GM10248 (cell line): ENCODE measurements around the gene EEF1AKMT3.

Experiments
- CTCF ChIA-PET: fragments of 300-600 bp; sonication (Branson Sonifier 250); formaldehyde crosslinking; extraction: SDS; loops from one replicate; lab custom pipeline; 2021; ENCODE audit warnings: antibody characterized with exemption; lab: Yijun Ruan, JAX
- POLR2A ChIA-PET: fragments of 350-650 bp; sonication (Branson Sonifier 250); formaldehyde crosslinking; extraction: SDS; loops from one replicate; lab custom pipeline; 2020; ENCODE audit warnings: antibody characterized with exemption; lab: Yijun Ruan, JAX
- DNase-seq: peaks from one replicate; pipeline ENCODE4 v3.0.0; 2012; ENCODE audit errors: extremely low spot score
- TF ChIP-seq, protein P1 (sequence below): IDR thresholded peaks from 2 replicates; pipeline ENCODE4 v1.5.1; 2012; ENCODE audit warnings: mild to moderate bottlenecking, low read depth; ENCODE audit errors: extremely low read depth, missing control alignments, control extremely low read depth

EEF1AKMT3 gene

DNA sequence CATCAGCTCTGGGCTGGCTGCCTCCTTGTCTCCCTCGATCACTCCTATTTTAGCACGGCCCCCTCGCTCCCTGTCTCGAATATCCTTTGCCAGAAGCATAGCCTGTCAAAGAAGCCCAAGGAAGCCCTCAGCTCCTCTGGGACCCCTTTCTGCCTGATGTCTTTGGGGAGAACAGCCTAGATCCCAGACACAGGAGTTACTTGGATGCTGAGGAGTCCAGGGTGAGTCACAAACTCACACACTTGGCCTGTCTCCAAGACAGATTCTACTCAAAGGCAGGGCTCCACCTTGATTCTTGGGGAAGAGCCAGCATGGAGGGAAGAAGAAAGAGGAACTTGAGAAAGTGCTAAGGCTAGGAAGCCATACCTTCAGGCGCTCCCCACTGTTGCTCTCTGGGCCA, 38.0 kb downstream of the EEF1AKMT3 start:
- CTCF ChIA-PET: interaction anchor here (1.8 to 4.2 kb wide), 3 partner anchors 9 to 95 kb away, joined by 9 to 23 read pairs (median 10); partner anchors contain the start of gene TSFM
- TF ChIP-seq, protein P1, sequence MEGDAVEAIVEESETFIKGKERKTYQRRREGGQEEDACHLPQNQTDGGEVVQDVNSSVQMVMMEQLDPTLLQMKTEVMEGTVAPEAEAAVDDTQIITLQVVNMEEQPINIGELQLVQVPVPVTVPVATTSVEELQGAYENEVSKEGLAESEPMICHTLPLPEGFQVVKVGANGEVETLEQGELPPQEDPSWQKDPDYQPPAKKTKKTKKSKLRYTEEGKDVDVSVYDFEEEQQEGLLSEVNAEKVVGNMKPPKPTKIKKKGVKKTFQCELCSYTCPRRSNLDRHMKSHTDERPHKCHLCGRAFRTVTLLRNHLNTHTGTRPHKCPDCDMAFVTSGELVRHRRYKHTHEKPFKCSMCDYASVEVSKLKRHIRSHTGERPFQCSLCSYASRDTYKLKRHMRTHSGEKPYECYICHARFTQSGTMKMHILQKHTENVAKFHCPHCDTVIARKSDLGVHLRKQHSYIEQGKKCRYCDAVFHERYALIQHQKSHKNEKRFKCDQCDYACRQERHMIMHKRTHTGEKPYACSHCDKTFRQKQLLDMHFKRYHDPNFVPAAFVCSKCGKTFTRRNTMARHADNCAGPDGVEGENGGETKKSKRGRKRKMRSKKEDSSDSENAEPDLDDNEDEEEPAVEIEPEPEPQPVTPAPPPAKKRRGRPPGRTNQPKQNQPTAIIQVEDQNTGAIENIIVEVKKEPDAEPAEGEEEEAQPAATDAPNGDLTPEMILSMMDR: no peak
- DNase-seq: no peak
- POLR2A ChIA-PET: no interaction called here

DNA sequence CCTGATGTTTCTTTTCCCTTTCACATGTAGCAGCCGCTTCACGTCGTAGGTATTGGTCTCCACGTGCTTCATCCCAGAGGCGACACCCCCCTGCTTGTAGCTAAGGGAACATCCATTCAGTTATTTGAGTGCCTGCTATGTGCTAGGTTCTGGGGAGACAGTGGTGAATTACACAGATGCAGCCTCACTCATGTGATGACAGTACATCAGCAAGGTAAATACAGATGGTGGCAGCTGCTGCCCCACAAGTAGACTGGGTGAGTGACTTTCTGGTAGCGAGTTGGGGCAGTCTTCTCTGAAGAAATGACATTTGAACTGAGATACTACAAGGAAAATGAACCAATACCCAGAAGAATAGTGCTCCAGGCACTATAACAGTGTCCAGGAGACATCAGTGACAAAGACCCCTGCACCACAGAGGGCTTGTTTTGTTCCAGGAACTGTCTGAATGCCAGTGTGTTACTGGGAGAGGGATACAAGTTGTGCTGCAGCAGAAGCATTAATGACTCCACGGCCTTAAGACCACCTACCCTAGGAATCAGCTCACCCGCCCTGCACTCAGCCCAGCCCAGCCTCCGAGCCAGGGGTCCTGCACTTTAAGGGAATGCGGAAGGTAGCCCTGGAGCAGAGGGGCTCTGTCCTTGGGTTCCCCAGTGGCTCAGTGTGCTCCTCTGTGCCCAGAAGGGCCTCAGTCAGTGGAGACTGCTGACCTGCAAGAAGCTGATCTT, 38.8 kb downstream of the EEF1AKMT3 start:
- POLR2A ChIA-PET: no interaction called here
- TF ChIP-seq, protein P1: no peak
- CTCF ChIA-PET: interaction anchor here (1.5 to 5.0 kb wide), 4 partner anchors 8 to 91 kb away, joined by 4 to 30 read pairs (median 8); no protein-coding TSS in a partner anchor
- no peak for DNase-seq

DNA sequence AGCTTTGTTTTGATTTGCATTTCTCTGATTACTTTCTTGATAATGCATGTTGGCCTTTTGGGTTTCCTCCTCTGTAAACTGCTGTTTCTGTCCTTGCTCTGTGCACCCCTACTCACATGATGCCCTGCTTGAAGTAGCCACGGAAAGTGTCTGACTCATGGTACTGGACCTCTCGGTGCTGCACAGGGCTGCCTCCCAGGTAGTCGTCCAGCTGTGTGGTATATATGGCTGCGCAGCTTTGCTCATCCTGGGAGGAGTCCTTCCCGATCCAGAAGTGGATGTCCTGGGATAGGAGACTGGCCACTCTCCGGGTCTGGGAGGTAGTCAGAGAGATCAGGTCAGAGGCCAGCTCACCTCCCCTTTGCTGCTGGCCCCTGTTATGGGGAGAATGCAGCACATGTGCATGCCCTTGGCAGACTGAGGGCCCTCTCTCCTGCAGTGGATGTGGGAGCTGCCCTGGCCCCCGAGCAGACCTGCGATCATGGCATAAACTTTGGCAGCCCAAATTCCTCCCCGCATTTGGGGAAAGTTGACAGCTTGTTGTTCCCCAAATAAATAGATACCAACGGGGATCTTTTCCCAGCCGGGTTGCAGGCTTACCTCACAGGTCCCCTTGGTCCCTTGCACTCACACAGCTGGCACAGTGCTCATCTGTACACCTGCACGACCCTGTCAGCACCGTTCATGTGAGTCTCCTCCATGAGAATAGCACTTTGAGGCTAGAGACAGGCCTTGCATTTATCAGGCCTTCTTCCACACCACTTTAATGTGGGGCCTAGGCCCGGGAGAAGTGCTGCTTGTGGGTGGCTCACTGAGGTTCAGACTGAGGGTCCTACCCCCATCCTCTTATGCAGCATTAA, 40.9 kb downstream of the EEF1AKMT3 start:
- ChIA-PET POLR2A (no interaction called here), CTCF (interaction anchor here (1.1 to 5.0 kb wide), 7 partner anchors 10 to 89 kb away, joined by 3 to 30 read pairs (median 4); partner anchors contain the start of gene TSFM)
- no peak for DNase-seq
- TF ChIP-seq, protein P1: no peak

DNA sequence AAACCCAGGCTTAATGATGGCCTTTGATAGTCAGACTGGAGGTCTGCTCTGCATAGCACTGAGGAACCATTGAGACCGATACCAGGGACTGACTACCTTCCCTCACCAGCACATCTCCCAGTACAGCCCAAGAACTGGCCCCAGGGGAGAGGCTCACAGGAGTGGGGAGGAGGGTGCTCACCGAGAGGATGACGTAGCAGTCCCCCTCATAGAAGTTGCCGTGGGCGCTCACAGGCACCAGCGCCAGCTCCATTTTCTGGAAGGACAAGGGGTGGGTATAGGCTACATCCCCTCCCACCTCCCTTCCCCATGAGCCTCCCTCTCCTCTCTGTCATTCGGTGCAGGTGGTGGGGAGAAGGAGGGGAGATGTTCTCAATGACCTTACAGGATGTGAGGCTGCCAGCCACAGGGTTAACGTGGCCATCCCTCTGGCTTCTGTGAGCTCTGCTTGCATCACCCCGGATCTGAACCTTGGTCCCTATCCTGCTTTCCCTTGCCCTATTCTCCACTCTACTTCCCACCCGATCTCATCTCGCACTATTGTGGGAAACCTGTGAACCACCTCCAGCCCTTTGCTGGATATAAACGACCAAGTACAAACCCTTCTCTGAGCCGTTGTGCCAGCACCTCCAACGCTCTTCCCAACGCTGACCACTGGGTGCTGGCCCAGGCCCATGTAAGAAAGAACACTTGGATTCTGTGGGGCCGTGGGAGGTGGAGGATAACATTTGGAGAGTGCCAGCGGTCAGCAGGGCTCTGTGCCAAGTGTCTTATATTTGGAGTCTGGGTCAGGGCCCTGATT, 41.8 kb downstream of the EEF1AKMT3 start:
- no peak for DNase-seq
- TF ChIP-seq, protein P1: no peak
- CTCF ChIA-PET: interaction anchor here (5.0 kb wide), 1 partner anchor 11 kb away, joined by 30 read pairs; no protein-coding TSS in a partner anchor
- POLR2A ChIA-PET: no interaction called here

DNA sequence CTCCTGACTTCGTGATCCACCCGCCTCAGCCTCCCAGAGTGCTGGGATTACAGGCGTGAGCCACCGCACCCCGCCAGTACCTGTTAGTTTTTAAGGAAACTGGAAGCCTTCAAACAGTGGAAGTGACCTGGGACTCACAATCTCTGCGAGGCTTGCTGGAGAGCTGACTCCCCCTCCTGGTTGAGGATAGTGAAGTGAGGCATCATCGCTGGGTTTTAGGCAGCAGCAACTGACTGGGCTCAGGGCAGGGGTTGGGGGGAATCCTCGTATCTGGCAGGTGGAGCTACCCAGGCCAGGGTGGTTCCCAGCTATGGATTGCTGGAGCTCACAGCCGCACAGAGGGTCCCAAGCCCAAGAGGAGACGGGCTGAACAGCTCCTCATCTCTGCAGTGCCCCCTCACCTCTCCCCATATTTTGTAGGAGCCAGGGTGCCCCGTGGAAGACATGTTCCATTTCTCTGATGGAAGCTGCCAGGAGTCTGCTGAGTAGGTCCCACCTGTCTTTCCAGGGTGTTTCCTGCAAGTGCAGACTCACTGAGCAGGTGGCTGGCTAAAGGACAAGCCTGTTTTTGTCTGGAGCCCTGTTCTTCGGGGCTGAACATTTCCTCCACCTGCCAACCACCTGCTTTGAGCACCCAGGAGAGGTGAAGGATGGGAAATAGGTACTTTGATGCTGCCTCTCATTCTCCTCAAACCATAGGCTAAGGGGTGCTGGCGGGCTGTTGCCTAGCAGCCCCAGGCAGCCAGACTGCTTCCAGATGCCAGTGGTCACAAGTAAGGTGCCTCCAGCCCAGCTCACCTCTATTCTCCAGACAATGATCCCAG, 43.0 kb downstream of the EEF1AKMT3 start:
- no peak for DNase-seq
- CTCF ChIA-PET: interaction anchor here (5.0 kb wide), 1 partner anchor 12 kb away, joined by 30 read pairs; no protein-coding TSS in a partner anchor
- TF ChIP-seq, protein P1: no peak
- POLR2A ChIA-PET: no interaction called here
